HepG2 (cell line): ENCODE measurements around the gene HADHA. TPM values are rescaled to one million over a fixed set of nuclear protein-coding genes. Genes with fewer than 3 reads are reported as not detected.

Source experiments
- ATAC-seq: fragments of 200-7000 bp; cut with Tn5 transposase; 3 replicates; pipeline ENCODE4 v1.9.1; 2020; ENCODE audit warnings: mild to moderate bottlenecking, moderate library complexity
- BruUV-seq: library from RNA; stranded (reverse); fragments of 400-500 nt; replicated peaks from 2 replicates; lab custom pipeline; 2021; lab: Mats Ljungman, UMichigan
- CTCF ChIA-PET: fragments of 300-600 bp; formaldehyde crosslinking; extraction: SDS; loops from one replicate; lab custom pipeline; 2021; ENCODE audit warnings: low total read pairs, inconsistent platforms, low intra/inter-chr PET ratio; lab: Yijun Ruan, JAX
- POLR2A ChIA-PET: fragments of 350-600 bp; sonication (Branson Sonifier 250); formaldehyde crosslinking; loops from one replicate; lab custom pipeline; 2020; ENCODE audit warnings: antibody characterized with exemption, inconsistent platforms; lab: Yijun Ruan, JAX
- DNase-seq: peaks from one replicate; pipeline ENCODE4 v3.0.0-alpha.2; 2015; ENCODE audit warnings: low spot score
- FAIRE-seq: peaks from 3 replicates; lab custom pipeline; 2011; peaks lifted over from hg19 to GRCh38; lab: Jason Lieb, UNC
- H2AFZ ChIP-seq: one replicate; pipeline ENCODE4 v1.6.1; 2011; ENCODE audit warnings: low read length, inconsistent platforms
- H3K27ac ChIP-seq: fragments of 300-600 bp; 3 replicates; pipeline ENCODE4 v1.8.0; 2011; ENCODE audit warnings: mixed run types, mild to moderate bottlenecking, mixed read lengths, low read length, inconsistent platforms; ENCODE audit not compliant: insufficient read depth; ENCODE audit errors: extremely low read length
- H3K27me3 ChIP-seq, 2 experiments: fragments of 200-600 bp in 1 of 2; 2 replicates in 1 of 2; 3 replicates in 1 of 2; pipeline versions ENCODE4 v1.6.0 to v1.8.0; 2011; ENCODE audit warnings: low read length in 2 of 2, mild to moderate bottlenecking in 2 of 2, moderate library complexity in 2 of 2, inconsistent platforms in 1 of 2; ENCODE audit not compliant: insufficient read depth in 2 of 2, control insufficient read depth in 1 of 2
- H3K36me3 ChIP-seq, 2 experiments: fragments of 200-600 bp in 1 of 2; replicated peaks in 1 of 2; 2 replicates in 1 of 2; 3 replicates in 1 of 2; pipeline versions ENCODE4 v1.5.1 to v1.8.0; 2011; ENCODE audit warnings: low read length in 2 of 2, inconsistent platforms in 1 of 2; ENCODE audit not compliant: insufficient read depth in 2 of 2, control insufficient read depth in 1 of 2
- H3K4me1 ChIP-seq: 2 replicates; pipeline ENCODE4 v1.5.1; 2012; ENCODE audit warnings: low read length, inconsistent platforms; ENCODE audit not compliant: insufficient read depth
- H3K4me2 ChIP-seq: 2 replicates; pipeline ENCODE4 v1.6.0; 2011; ENCODE audit warnings: low read depth, low read length, inconsistent platforms
- H3K4me3 ChIP-seq, 3 experiments: fragments of 200-600 bp in 1 of 3; sonication (generic), shearing (Covaris generic) in 1 of 3; replicated peaks in 1 of 3; 2 replicates each; pipeline ENCODE4 v1.5.1; 2011 to 2016; ENCODE audit warnings: low read length in 3 of 3, inconsistent platforms in 2 of 3, low read depth in 2 of 3, mild to moderate bottlenecking in 2 of 3, control low read depth in 1 of 3, mixed read lengths in 1 of 3; ENCODE audit not compliant: insufficient read depth in 1 of 3
- H3K79me2 ChIP-seq: one replicate; pipeline ENCODE4 v1.6.1; 2011; ENCODE audit warnings: low read length, inconsistent platforms; ENCODE audit not compliant: insufficient read depth
- H3K9ac ChIP-seq: 2 replicates; pipeline ENCODE4 v1.6.0; 2011; ENCODE audit warnings: mild to moderate bottlenecking, low read depth, low read length, inconsistent platforms; ENCODE audit not compliant: insufficient read depth
- H3K9me3 ChIP-seq: 2 replicates; pipeline ENCODE4 v1.5.1; 2012; ENCODE audit warnings: mild to moderate bottlenecking, low read length
- H4K20me1 ChIP-seq: 2 replicates; pipeline ENCODE4 v1.6.0; 2011; ENCODE audit warnings: inconsistent platforms, mild to moderate bottlenecking, low read length, moderate library complexity; ENCODE audit not compliant: insufficient read depth
- GLI4 ChIP-seq: sonication (generic); formaldehyde crosslinking; IDR thresholded peaks from 2 replicates; pipeline ENCODE4 v1.5.1; 2020; ENCODE audit warnings: missing genetic modification reagents, mild to moderate bottlenecking, moderate library complexity, borderline replicate concordance
- JUN ChIP-seq: sonication (generic); formaldehyde crosslinking; IDR thresholded peaks from 2 replicates; pipeline ENCODE4 v1.4.0; 2020; ENCODE audit warnings: mild to moderate bottlenecking, missing genetic modification reagents
- POLR2A ChIP-seq, 2 experiments: IDR thresholded peaks; 2 replicates each; pipeline ENCODE4 v1.6.1; 2011; ENCODE audit warnings: low read depth in 2 of 2, low read length in 2 of 2, mild to moderate bottlenecking in 1 of 2, moderate library complexity in 1 of 2; ENCODE audit not compliant: insufficient read depth in 1 of 2
- POLR2AphosphoS5 ChIP-seq: IDR thresholded peaks from 2 replicates; pipeline ENCODE4 v1.6.1; 2012; ENCODE audit warnings: low read depth, low read length
- RBM22 ChIP-seq: fragments of 200-400 bp; formaldehyde crosslinking; optimal IDR thresholded peaks from 2 replicates; pipeline ENCODE3; 2017; ENCODE audit warnings: mild to moderate bottlenecking, low read length, moderate library complexity
- TCF12 ChIP-seq, 2 experiments: fragments of 450-650 bp in 1 of 2; sonication (generic) in 1 of 2; formaldehyde crosslinking in 1 of 2; IDR thresholded peaks; 2 replicates each; pipeline versions ENCODE4 v1.6.1 to v1.8.0; 2017 to 2022; ENCODE audit warnings: antibody characterized with exemption in 1 of 2, mild to moderate bottlenecking in 1 of 2, missing genetic modification reagents in 1 of 2, moderate library complexity in 1 of 2
- ZNF746 ChIP-seq: sonication (generic); formaldehyde crosslinking; IDR thresholded peaks from 2 replicates; pipeline ENCODE4 v1.8.0; 2022; ENCODE audit warnings: mild to moderate bottlenecking, missing genetic modification reagents
- WGBS: methylation state at CpG from one replicate; pipeline ENCODE4 v1.1.6; 2017; ENCODE audit warnings: low lambda C conversion rate; 5-methylcytosine and 5-hydroxymethylcytosine counted together
- in situ Hi-C: cut with HindIII; loops from 2 replicates; pipeline ENCODE4 v1.10.0; 2017; ENCODE audit warnings: low pct_unique_long_range_greater_than_20kb; ENCODE audit not compliant: extremely low pct_ligation_motif_present
- intact Hi-C: fragments of 100-400 bp; cut with micrococcal nuclease; formaldehyde crosslinking; loops from one replicate; pipeline ENCODE4 v1.10.0; 2022; ENCODE audit not compliant: unreplicated experiment
- polyA plus RNA-seq, 8 experiments: library from polyadenylated mRNA; depleted of rRNA in 3 of 8; stranded (reverse) in 7 of 8; unstranded in 1 of 8; fragments of >200 nt; fragmentation: Illumina TruSeq in 4 of 8; extraction: Trizol in 4 of 8; gene quantifications; 2 replicates each; pipeline versions ENCODE4 v1.2.1 to v1.2.3, GENCODE V29; 2011 to 2016; ENCODE audit warnings: low read depth in 4 of 8, missing spikeins in 1 of 8, mixed read lengths in 1 of 8; ENCODE audit not compliant: insufficient read depth in 1 of 8
- total RNA-seq, 5 experiments: library from RNA; depleted of rRNA; stranded (reverse); fragments of >200 nt; fragmentation: Illumina TruSeq; extraction: Trizol; gene quantifications; 2 replicates each; pipeline ENCODE4 v1.2.3, GENCODE V29; 2016; ENCODE audit warnings: low read depth in 1 of 5

HADHA gene
- total and polyA plus RNA-seq, 2 of the 13 experiments (the other 11 are each of a cell fraction or from before 2014, with no cell fraction given) = 102 to 270 TPM

- TF ChIP-seq JUN (CRISPR knock-in tag) (no peak), POLR2A (IDR thresholded peaks at IDR 0.05; ENCODE audit: insufficient read depth in 1 of 2, low read depth in 2 of 2, low read length in 2 of 2) (peak in 1 of 2 experiments; percentile 33; a peak in 1 of 4 replicates), ZNF746 (CRISPR knock-in tag) (no peak), TCF12 (IDR thresholded peaks at IDR 0.05) (no peak), TCF12 (CRISPR knock-in tag; IDR thresholded peaks at IDR 0.05) (no peak)
- no peaks in the 10 kb centered on the region for H3K79me2 ChIP-seq
- no peaks in the 10 kb centered on the region for H3K9me3 ChIP-seq
- intact Hi-C loops (no loop called here), in situ Hi-C loops (no loop called here)
- no peak for FAIRE-seq
- CTCF ChIA-PET = no interaction called here
- H3K9ac ChIP-seq = no peak overlapping the region
- WGBS = 96% methylated on average over 7 of the region's 7 CpGs
- no TSS peak for BruUV-seq
- H3K4me3 ChIP-seq = no peak overlapping the region
- no peaks in the 10 kb centered on the region for H3K4me1 ChIP-seq
- no peak overlapping the region for H2AFZ ChIP-seq
- no peak for DNase-seq
- H3K27ac ChIP-seq = no peak overlapping the region
- H4K20me1 ChIP-seq = no peaks in the 10 kb centered on the region
- H3K27me3 ChIP-seq = 0 out of 5 replicates have a peak, but pooled peaks cover 0 to 3% of the 10 kb centered on the region in 2 experiments
- no peak for ATAC-seq
- POLR2A ChIA-PET = no interaction called here
- no peak overlapping the region for H3K4me2 ChIP-seq
- H3K36me3 ChIP-seq = peaks cover 20 to 46% of the 10 kb centered on the region in 2 experiments
Measured at GRCh38 chr2:26190369-26190768, 54.1 kb downstream of the HADHA start.

- peaks cover 16 to 40% of the 10 kb centered on the region in 2 experiments for H3K36me3 ChIP-seq
- TF ChIP-seq GLI4 (CRISPR knock-in tag) = no peak
- peak; percentile 94 for TF ChIP-seq RBM22
- TF ChIP-seq POLR2AphosphoS5 = peak; percentile 25
- TF ChIP-seq, all 625 proteins: peak for 2
- FAIRE-seq (no peak), DNase-seq (no peak), ATAC-seq (no peak)
- CTCF ChIA-PET = no interaction called here
- Histone ChIP-seq H3K4me2 (no peak overlapping the region), H3K9me3 (no peaks in the 10 kb centered on the region), H3K9ac (no peak overlapping the region), H3K4me3 (no peak overlapping the region), H3K27me3 (0 out of 5 replicates have a peak, but pooled peaks cover 0 to 3% of the 10 kb centered on the region in 2 experiments), H3K79me2 (no peaks in the 10 kb centered on the region), H4K20me1 (no peaks in the 10 kb centered on the region), H2AFZ (no peak overlapping the region), H3K27ac (no peak overlapping the region), H3K4me1 (no peaks in the 10 kb centered on the region)
- in situ Hi-C loops = no loop called here
- intact Hi-C loops = no loop called here
- POLR2A ChIA-PET = no interaction called here
- BruUV-seq = no TSS peak
- WGBS = 100% methylated on average over 4 of the region's 4 CpGs
Measured at GRCh38 chr2:26189751-26190150, 54.7 kb downstream of the HADHA start.
